Stimulated activated CD4-positive, alpha-beta T cell treated with anti-CD3 and anti-CD28 coated beads, Interleukin-4, amount 100 ng/mL, for 48 hours (primary cell): ENCODE measurements around the gene ARHGAP33.

Experiments
- DNase-seq, 2 donors: peaks; one replicate each; pipeline ENCODE4 v3.0.0-alpha.2; 2020; ENCODE audit warnings: low read depth in 2 of 2

Gene ARHGAP33, protein sequence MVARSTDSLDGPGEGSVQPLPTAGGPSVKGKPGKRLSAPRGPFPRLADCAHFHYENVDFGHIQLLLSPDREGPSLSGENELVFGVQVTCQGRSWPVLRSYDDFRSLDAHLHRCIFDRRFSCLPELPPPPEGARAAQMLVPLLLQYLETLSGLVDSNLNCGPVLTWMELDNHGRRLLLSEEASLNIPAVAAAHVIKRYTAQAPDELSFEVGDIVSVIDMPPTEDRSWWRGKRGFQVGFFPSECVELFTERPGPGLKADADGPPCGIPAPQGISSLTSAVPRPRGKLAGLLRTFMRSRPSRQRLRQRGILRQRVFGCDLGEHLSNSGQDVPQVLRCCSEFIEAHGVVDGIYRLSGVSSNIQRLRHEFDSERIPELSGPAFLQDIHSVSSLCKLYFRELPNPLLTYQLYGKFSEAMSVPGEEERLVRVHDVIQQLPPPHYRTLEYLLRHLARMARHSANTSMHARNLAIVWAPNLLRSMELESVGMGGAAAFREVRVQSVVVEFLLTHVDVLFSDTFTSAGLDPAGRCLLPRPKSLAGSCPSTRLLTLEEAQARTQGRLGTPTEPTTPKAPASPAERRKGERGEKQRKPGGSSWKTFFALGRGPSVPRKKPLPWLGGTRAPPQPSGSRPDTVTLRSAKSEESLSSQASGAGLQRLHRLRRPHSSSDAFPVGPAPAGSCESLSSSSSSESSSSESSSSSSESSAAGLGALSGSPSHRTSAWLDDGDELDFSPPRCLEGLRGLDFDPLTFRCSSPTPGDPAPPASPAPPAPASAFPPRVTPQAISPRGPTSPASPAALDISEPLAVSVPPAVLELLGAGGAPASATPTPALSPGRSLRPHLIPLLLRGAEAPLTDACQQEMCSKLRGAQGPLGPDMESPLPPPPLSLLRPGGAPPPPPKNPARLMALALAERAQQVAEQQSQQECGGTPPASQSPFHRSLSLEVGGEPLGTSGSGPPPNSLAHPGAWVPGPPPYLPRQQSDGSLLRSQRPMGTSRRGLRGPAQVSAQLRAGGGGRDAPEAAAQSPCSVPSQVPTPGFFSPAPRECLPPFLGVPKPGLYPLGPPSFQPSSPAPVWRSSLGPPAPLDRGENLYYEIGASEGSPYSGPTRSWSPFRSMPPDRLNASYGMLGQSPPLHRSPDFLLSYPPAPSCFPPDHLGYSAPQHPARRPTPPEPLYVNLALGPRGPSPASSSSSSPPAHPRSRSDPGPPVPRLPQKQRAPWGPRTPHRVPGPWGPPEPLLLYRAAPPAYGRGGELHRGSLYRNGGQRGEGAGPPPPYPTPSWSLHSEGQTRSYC

DNA sequence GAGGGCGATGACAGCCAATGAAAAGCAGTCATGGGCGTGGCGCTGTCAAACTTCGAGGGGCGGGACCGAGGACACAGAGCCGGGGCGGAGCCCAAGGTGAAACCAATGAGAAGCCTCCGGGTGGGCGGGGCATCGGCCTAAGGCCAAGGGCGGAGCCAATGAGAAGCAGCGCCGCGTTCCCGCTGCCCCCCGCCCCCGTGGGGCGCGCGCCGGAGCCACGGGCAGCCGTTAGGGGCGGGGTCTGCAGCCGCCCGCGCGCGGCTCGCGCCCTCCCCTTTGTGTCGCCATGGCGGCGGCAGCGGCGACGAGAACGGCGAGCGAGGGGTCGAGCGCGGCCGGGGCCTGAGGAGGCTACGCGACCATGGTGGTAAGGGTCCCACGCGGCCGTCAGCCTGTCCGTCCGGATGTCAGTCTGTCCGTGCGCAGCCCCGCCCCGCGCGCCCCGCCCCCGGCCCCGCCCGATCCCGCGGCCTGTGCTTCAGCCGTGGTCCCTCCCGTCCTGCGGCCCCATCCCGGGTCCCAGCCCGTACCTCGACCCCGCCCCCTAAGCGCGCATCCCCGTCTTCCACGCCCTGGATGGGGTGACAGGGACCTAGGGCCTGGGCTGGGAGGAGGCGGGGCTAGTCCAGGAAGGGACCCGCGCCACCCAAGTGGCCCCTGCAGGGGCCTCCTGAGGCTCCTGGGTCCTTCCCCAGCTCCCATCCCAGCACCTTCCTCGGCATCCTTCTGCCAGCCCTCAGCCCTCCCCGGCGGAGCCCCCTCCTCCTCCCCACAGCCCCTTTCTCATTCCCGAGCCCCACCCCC lies at the start of gene ARHGAP33:
TSS of gene ARHGAP33 (plus strand) at position 267 of the 804 bp plus-strand sequence. CDS start at position 362, 95 bp downstream.
- DNase-seq, result peak; percentile 99 to 100

GRCh38 chr19:35727053-35727955 lies 48.1 kb upstream of the ARHGAP33 start:
- no peak for DNase-seq

- no peak for DNase-seq
Measured at GRCh38 chr19:35727956-35728706, 47.2 kb upstream of the ARHGAP33 start.

GRCh38 chr19:35729021-35729420 lies 46.3 kb upstream of the ARHGAP33 start:
- DNase-seq, result no peak

- no peak for DNase-seq
Measured at GRCh38 chr19:35729763-35730162, 45.6 kb upstream of the ARHGAP33 start.

- no peak for DNase-seq
Measured at GRCh38 chr19:35730326-35730725, 45.0 kb upstream of the ARHGAP33 start.

GRCh38 chr19:35731353-35731752 lies 44.0 kb upstream of the ARHGAP33 start:
- DNase-seq, result no peak

GRCh38 chr19:35731779-35732405 lies 43.5 kb upstream of the ARHGAP33 start:
- DNase-seq, result no peak

DNA sequence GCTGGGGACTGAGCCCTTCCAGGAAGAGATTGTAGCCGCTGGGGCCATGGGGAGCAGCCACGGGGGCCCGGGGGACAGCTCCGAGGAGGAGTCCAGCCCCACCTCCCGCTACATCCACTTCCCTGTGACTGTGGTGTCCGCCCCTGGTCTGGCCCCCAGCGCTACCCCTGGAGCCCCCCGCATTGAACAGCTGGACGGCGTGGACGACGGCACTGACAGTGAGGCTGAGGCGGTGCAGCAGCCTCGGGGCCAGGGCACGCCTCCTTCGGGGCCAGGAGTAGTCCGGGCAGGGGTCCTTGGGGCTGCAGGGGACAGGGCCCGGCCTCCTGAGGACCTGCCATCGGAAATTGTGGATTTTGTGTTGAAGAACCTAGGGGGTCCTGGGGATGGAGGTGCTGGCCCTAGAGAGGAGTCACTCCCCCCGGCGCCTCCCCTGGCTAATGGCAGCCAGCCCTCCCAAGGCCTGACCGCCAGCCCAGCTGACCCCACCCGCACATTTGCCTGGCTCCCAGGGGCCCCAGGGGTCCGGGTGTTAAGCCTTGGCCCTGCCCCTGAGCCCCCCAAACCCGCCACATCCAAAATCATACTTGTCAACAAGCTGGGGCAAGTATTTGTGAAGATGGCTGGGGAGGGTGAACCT lies 42.7 kb upstream of the ARHGAP33 start:
- DNase-seq, result no peak

DNA sequence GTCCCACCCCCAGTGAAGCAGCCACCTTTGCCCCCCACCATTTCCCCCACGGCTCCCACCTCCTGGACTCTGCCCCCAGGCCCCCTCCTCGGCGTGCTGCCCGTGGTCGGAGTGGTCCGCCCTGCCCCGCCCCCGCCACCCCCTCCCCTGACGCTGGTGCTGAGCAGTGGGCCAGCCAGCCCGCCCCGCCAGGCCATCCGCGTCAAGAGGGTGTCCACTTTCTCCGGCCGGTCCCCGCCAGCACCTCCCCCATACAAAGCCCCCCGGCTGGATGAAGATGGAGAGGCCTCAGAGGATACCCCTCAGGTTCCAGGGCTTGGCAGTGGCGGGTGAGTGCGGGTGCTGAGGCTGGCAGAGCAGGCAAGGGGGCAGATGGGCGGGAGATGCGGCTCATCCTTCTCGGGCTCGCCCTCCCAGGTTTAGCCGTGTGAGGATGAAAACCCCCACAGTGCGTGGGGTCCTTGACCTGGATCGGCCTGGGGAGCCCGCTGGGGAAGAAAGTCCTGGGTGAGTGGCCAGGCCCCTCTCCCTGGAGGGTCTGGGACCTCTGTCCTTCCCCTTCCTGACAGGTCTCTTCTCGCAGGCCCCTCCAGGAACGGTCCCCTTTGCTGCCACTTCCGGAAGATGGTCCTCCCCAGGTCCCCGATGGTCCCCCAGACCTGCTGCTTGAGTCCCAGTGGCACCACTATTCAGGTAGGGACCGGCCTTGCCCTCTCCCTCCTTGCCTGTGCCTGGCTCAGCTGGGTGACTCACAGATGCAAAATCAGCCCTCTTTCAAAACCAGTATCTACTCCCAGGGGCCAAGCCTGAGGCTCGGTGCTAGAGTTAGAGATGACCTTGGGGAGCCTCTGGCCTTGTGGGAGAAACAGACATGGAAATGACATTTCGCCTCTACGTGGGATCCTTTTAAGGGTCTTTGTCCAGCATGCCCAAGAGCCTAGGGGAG lies 41.9 kb upstream of the ARHGAP33 start:
- no peak for DNase-seq

GRCh38 chr19:35734273-35734672 lies 41.1 kb upstream of the ARHGAP33 start:
- no peak for DNase-seq

DNA sequence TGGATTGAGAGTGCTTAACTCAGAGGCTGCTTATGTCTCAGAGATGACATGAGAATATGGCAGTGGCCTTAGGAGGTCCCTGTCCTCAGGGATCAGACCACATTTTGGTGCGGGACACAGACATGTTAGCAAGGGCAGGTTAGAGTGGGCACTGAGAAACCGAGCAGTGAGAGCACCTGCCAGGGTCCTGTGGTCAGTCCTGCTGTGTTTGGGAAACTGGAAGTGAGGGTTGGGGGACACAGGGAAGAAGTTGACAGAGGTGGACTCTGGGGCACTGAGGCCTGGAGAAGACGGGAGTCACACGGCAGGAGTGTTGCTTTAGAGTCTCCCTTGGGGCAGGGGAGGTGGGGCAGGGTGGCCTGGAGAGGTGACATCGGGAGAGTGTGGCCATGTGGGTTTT lies 40.5 kb upstream of the ARHGAP33 start:
- no peak for DNase-seq

DNA sequence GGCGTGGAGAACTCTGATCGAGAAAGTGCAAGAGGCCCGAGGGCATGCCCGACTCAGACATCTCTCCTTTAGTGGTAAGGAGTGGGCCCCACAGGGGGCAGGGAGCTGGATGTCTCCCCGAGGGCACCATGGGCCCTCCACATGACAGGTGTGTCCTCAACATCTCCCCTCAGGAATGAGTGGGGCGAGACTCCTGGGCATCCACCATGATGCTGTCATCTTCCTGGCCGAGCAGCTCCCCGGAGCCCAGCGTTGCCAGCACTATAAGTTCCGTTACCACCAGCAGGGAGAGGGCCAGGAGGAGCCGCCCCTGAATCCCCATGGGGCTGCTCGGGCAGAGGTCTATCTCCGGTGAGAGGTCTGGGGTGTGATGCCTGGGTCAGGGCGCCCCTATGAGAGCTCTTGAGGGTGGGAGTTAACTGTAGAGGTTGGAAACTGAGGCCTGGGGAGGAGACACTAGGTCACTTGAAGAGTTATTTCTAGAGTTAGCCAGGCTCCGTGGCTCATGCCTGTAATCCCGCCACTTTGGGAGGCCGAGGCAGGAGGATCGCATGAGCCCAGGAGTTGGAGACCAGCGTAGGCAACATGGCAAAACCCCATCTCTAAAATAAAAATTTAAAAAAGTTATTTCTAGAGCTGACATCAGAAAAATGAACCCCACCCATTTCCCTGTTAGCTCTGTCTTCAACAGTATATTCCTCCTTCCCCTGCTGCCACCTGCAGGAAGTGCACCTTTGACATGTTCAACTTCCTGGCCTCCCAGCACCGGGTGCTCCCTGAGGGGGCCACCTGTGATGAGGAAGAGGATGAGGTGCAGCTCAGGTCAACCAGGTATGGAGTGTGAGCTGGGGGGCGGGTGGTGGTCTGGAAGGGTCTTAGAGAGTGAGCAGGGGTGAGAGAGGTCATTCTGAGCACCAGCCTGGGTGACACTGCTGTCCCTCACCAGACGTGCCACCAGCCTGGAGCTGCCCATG lies 38.2 kb upstream of the ARHGAP33 start:
- no peak for DNase-seq

GRCh38 chr19:35738021-35738886 lies 37.1 kb upstream of the ARHGAP33 start:
- DNase-seq, result no peak

- DNase-seq, result no peak
Measured at GRCh38 chr19:35738887-35739229, 36.5 kb upstream of the ARHGAP33 start.
